Measurements from ENCODE around the gene STAT2. TPM values are rescaled to one million over a fixed set of nuclear protein-coding genes. Genes with fewer than 3 reads are reported as not detected.

STAT2 gene
- 152 TPM for total RNA-seq

DNA sequence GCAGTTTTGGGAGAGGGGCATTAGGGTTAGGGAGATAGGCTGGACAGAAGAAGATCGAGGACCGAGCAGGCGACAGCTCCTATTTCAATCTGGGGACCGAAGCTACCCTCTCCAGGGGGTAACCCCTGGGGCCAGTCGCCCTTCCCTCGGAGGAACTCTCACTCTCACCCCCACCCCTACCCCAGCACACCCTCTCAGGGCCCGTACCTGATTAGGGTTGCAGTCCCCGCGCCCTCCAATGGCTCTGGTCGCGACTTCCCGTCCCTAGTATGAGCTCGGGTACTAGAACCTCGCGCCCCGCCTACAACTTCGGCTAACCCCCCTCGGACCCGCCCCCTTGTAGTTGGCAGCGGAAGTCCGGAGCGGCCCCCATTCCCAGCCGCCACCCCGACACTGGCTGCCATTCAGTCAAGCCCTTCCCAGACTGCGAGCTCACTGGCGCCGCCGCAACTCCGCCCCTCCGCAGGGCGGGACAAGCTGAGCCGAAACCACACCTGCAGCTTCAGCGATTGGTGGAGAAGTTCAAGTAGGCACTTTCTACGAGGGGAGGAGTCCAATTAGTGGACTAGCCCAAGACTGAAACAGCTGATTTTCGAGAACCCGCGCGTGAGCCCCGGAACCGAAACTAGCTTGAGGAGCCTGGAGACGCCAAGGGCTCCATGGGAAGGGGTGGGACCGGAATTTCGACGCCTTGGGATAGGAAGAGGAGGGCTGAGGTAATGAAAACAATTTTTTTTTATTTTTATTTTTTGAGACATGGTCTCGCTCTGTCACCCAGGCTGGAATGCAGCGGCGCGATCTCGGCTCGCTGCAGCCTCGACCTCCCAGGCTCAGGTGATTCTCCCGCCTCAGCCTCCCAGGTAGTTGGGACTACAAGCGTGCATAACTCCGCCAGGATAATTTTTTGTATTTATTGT is at the start of gene STAT2:
TSS of gene STAT2 (minus strand) at position 257 of the 917 bp plus-strand sequence. CDS start 3,536 bp downstream, outside the sequence.

DNA sequence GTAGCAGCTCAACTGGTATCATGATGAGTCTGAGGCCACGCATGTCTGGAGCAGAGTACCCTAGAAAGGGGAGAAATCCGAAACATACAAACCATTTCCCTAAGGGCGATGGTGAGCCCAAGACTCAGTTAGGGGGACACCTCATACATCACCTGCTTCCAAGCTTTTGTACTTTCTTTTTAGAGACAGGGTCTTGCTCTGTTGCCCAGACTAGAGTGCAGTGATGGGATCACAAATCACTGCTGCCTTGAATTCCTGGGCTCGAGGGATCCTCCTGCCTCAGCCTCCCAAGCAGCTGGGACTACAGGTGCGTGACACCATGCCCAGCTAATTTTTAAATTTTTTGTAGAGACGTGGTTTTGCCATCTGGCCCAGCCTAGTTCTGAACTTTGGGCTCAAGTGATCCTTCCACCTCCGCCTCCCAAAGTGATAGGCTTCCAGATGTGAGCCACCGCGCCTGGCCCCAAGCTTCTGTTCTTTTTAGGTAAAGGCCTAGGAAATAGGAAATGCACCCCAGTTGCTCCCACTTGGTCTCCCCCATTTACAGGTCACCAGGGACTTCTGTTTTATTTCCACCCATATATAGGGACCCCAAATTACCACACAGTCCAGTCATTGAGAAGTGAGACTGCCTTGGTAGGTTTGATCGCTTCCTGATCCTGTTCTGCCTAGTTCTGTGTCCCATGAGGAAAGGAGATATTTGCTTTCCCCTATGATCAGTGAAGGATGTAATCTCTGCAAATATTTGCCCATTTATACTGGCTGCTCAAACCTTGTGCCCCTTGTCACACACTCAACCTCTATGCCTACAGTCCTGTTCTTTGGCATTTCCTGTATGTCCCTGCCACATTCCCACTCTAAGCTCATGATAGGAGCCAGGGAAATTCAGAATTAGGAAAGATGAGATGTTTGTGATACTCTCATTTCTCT is 2.5 kb upstream of the STAT2 start, which contains the start of gene APOF:
TSS of gene APOF (minus strand) at position 728 of the 930 bp plus-strand sequence. CDS start at position 616, 112 bp downstream.

DNA sequence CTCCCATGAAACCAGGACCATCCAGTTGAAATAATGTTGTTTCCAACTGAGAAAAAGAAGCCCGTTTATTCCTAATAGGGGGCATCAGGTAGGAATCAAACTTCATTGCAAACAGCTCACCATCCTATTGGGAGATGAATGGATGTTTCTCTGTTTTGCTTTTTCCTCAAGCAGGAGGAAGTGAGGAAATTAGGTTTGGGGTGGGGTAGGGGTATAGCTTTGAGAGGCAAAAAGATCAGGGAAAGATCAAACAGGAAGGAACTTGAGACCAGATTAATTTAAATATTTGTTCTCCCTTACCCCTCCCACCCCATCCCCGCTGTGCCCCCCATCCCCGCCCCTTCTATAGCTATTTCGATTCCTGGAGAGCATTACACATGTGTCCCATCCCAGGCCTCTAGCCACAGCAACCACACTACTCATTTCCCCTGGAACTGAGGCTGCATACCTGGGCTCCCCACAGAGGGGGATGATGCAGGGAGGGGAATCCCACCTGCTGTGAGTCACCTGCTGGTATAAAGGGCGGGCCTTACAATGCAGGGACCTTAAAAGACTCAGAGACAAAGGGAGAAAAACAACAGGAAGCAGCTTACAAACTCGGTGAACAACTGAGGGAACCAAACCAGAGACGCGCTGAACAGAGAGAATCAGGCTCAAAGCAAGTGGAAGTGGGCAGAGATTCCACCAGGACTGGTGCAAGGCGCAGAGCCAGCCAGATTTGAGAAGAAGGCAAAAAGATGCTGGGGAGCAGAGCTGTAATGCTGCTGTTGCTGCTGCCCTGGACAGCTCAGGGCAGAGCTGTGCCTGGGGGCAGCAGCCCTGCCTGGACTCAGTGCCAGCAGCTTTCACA is 21.4 kb downstream of the STAT2 start, which contains the start of gene IL23A:
TSS of gene IL23A (plus strand) at position 577 of the 850 bp plus-strand sequence. CDS start at position 738, 161 bp downstream.

GRCh38 chr12:56333679-56334489 is 26.0 kb downstream of the STAT2 start, which contains the start of gene PAN2:
Gene PAN2 (minus strand): TSS chr12:56334000. CDS start chr12:56333094, 906 bp downstream.

GRCh38 chr12:56315622-56316473 is 44.1 kb downstream of the STAT2 start, which contains the start of gene CNPY2:
Gene CNPY2 (minus strand): TSS chr12:56315988. CDS start chr12:56315217, 771 bp downstream.

DNA sequence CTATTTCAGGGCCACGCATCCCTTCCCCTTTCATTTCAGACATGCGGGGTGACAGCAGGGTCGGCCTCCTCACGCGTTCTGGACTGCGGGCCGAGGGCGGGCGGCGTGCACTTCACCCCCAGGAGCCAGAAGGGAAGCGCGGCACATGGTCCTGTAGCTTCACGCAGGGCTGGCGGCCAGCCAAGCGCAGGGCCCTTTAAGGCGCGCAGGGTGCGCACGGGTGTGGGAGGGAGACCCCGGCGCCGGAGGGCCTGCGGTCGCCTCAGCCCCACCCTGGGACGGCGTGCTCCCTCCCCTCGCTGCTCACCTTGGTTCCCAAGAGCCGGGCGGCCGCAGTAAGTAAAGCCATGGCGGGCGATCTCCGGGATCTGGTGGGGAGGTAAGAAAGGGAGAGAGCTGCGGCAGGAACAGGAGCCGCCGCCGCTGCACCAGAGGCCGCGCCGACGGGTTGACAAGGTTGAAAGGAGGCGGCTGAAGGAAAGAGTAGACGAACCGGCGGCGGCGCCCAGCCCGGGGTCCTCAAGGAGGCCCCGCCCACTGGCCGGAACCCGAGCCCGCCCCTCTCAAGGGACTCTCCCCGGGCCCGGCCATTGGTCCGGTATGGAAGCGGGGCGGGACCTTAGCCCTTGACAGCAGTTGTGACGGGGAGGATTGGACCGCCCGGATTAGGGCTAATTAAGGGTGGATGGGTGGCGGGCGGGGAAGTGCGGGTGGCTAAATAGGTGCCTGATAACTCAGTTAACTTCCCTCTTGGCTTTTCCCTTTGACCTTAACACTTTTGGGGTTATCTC is 59.9 kb downstream of the STAT2 start, which contains the start of gene CS:
TSS of gene CS (minus strand) at position 478 of the 791 bp plus-strand sequence. CDS start at position 349, 129 bp downstream.

Other genes with a start within 250 kb of the STAT2 start
- 774 TPM for gene RPL41, start 243.5 kb downstream of the STAT2 start, total RNA-seq
- gene ZC3H10, start 241.8 kb downstream of the STAT2 start, total RNA-seq, result 9.2 TPM
- gene ESYT1, start 231.8 kb downstream of the STAT2 start, total RNA-seq, result 59.4 TPM
- gene MYL6B, start 207.5 kb downstream of the STAT2 start, total RNA-seq, result 153 TPM
- 753 TPM for gene MYL6, start 201.7 kb downstream of the STAT2 start, total RNA-seq
- gene SMARCC2, start 170.6 kb downstream of the STAT2 start, total RNA-seq, result 116 TPM
- 79.0 TPM for gene RNF41, start 138.2 kb downstream of the STAT2 start, total RNA-seq
- gene NABP2, start 135.8 kb downstream of the STAT2 start, total RNA-seq, result 25.8 TPM
- 2.4 TPM for gene SLC39A5, start 130.1 kb downstream of the STAT2 start, total RNA-seq
- 22.9 TPM for gene ANKRD52, start 101.7 kb downstream of the STAT2 start, total RNA-seq
- gene COQ10A, start 93.2 kb downstream of the STAT2 start, total RNA-seq, result 17.2 TPM
- gene CS, start 59.8 kb downstream of the STAT2 start, total RNA-seq, result 109 TPM
- 76.5 TPM for gene CNPY2, start 44.1 kb downstream of the STAT2 start, total RNA-seq
- 64.0 TPM for gene PAN2, start 26.1 kb downstream of the STAT2 start, total RNA-seq
- gene IL23A, start 21.2 kb downstream of the STAT2 start, total RNA-seq, result 0.71 TPM
- not detected for gene APOF, start 2.8 kb upstream of the STAT2 start, total RNA-seq
- gene TIMELESS, start 89.3 kb upstream of the STAT2 start, total RNA-seq, result 24.6 TPM
- 303 TPM for gene MIP, start 94.5 kb upstream of the STAT2 start, total RNA-seq
- 2.8 TPM for gene SPRYD4, start 108.5 kb upstream of the STAT2 start, total RNA-seq
- 4.1 TPM for gene GLS2, start 128.1 kb upstream of the STAT2 start, total RNA-seq
- 17.9 TPM for gene RBMS2, start 161.7 kb upstream of the STAT2 start, total RNA-seq

Data from camera-type eye (tissue), 1 donor.